NCI-H2227 (cell line): Measurements from ENCODE around the gene RAB7B.

Experiments used
- DNase-seq: peaks from one replicate; lab custom pipeline; 2025; ENCODE audit not compliant: unreplicated experiment; lab: John Stamatoyannopoulos, UW

Gene RAB7B

DNA sequence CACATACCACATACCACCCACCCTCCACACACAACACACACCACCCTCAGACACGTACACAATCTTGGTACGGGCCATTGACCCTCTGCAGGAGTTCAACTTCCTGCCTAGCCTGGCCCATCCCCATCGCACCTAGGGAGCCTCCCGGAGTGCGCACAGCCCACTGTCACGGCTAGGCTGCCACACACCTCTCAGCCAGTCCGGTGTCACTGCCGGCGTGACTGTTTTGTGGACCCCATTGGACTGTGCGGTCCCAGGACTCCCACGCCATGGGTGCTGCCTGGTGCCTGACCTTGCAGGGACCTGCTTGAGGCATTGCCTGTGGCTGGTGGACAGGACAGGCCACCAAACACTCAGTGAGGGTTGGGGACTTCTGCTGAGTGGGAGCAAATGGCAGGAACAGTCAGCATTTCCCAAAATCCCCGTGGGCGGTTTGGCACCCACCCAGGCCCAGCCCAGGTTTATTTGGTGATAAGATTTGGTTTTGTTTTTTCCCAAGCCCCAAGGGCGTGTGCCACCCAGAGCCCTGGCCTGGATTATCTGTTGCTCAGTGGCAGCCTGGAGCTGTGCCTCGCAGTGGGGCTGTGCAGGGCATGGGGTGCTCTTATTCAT lies 27.7 kb downstream of the RAB7B start:
- no peak for DNase-seq

DNA sequence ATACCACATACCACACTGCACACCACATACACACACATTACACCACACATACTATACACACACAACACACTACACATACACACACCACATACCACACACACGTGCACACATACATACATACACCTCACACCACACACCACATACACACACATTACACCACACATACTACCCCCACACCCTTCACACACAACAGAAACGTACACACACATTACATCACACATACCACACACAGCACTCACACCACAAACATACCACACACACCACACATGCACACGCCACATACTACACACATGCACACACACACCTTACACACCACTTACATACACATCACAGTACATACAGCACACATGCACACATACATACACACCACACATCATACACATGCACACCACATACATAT lies 28.5 kb downstream of the RAB7B start:
- DNase-seq: no peak

DNA sequence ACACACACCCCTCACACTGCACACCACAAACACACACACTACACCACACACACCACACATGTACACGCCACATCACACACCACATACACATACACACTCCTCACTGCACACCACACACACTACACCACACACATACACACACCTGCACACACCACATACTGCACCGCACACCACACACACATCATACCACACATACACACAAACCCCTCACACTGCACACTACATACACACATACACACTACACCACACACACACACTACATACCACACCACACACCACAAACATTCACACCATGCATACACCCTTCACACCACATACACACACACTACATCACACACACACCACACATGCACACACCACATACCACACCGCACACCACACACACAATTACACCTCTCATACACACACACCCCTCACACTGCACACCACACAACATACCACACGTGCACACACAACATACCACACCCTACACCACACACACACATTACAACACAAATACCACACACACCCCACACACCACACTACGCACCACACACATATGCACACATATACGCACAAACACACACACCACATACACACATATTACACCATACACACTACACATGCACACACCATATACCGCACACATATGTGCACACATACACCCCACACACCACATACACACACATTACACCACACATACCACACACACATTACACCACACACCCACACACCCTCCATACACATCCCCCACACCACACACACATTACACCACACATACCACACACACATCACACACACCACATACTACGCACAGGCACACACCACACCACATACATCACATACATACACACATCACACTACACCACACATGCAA lies 29.6 kb downstream of the RAB7B start:
- DNase-seq: no peak

DNA sequence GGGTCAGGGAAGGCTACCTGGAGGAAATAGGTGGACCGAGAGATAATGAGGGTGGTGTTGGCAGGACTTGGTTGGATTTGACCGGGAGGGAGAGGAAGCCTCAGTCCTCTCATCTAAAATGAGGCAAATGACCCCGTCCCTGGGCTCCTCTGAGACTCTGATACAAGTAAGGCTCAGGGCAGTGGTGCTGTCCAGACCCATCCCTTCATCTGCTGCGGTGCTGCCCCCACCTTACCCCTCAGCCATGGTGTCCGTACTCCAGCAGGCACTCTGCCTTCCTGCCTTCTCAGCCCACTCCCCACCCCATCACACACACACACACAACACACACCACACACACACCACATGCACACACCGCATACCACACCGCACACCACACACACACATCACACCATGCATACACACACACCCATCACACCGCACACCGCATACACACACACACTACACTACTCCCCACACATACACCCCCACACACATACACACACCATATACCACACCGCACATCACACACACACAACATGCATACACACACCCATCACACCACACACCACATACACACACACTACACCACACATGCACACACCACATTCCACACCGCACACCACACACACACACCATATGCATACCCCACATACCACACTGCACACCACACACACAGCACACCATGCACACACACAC lies 30.6 kb downstream of the RAB7B start:
- no peak for DNase-seq

- no peak for DNase-seq
Measured at GRCh38 chr1:205972081-205972480, 31.1 kb downstream of the RAB7B start.

GRCh38 chr1:205971082-205971481 lies 32.1 kb downstream of the RAB7B start:
- DNase-seq: no peak

GRCh38 chr1:205970486-205970885 lies 32.7 kb downstream of the RAB7B start:
- DNase-seq: no peak

GRCh38 chr1:205969229-205969628 lies 34.0 kb downstream of the RAB7B start:
- DNase-seq: no peak

DNA sequence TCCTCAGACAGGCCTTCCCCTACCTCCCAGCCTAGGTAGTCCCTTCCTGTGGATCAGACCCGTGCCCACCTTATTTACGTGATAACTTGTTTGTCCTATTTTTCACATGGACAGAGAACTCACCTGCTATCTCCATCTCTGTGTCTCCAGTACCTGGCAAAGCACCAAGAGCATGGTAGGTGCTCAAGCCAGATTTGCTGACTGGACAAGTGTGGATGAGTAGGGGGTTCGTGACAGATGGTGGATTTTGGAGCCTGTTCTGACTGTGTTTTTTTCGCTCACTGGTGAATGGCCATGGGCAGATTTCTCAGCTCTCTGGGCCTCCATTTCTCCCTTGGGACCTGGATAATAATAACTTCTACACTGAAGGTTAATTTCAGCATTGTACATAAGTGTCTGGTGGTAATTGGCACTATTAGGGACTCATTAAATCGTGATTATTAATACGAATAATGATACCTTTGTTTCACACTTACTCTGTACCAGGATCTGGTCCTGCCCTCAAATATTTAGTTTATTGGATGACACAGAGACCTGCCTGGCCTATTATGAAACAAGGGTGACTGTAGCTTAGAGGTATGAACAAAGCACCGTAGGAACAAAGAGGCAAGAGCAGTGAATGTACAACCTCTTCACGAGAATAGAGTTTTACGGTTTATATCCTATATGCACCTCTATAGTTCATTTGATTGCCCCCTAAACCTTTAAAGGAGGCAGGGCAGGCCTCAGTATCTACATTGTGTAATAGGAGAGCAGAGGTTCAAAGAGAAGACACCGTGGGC lies 35.5 kb downstream of the RAB7B start:
- no peak for DNase-seq

GRCh38 chr1:205965036-205965884 lies 37.9 kb downstream of the RAB7B start:
- DNase-seq: no peak

GRCh38 chr1:205963352-205964155 lies 39.6 kb downstream of the RAB7B start:
- no peak for DNase-seq

DNA sequence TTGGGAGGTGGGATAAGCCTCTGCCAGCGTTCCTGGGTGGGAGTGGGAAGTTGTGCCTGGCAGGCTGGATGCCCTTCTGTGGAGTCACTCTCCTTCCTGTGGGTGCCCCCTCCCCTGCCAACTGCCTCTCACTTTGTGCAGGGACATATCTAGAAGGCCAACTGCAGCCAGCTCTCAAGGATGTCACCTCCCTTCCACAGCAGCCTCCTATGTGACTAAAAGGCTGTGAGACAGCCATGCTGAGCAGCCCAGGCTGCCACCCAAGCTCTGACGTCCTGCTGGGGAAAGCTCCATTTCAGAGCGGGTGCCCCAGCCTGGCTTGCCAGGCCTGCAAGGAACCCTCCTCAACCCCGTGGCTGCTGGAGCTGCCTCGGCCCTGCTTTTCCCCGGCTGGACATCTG lies 40.4 kb downstream of the RAB7B start:
- no peak for DNase-seq

DNA sequence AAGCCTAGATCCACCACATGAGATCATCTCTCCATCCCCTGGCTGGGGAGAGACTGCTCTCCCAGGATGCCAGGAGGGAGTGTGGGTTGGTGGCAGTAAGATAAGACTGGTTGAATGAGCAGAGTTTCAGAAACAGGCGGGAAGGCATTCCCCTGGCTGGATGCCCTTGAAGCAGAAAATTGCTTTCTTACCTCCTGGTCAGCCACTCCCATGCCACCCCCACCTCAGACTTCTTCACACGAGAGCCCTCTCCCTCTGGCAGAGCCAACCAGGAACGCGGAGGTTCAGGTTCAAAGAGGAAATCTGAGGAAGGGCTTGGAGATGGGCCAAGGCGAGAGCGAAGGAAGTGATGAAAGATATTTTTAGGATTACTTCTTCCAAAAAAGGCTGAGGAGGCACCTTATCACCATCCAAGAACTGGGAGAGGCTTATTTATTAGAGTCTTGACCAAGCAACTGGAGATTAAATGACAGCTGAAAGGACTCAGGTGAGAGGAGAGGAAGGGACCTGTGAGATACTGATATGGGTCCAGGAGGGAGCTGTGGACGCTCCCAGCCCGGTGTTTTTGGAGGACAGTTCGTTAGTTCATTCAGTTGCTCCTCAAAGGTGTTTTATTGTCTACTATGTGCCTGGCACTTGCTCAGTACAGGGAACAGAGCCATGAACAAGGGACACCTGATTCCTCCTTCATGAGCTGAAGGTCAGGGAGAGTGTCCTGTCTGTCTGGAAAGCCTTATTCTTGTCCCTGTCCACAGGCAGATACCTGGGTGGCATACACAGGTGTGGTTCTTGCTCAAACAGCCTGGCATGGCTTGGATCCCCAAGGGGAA lies 41.0 kb downstream of the RAB7B start:
- DNase-seq: no peak

DNA sequence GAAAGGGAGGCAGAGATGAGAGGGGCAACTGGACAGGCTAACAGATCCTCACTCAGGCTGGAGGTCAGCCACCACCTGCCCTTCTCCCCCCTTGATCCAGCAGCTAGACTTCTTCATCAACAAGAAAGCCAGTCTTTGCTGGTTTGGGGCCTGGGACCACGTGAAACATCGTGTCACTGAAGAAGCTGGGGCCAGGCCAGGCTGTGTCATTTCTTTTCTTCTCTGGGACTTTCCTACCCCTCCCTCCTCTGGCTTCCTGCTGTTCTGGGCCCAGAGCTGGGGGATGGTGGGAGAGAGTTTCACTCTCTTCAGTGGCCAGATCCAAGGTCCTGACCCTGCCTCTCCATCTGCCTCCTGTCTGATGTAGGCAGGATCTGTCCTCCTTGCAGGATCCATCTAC lies 41.8 kb downstream of the RAB7B start:
- no peak for DNase-seq

DNA sequence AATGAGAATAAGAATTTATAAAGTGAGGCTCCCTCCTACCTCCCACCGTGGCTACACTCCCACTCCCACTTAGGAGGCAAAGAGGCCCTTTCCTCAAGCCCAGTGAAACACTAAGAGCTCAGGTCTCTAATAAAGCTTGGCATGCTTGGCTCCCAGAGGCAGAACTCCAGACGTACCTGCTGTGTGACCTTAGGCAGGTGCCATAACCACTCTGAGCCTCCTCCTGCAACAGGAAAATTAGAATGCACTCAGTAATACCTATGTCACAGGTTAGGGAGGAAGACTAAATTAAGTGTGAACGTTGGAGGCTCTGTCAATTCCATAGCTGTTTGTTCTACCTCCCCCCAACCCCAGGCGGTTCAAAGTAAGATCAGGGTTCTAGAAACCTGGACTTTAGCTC lies 43.4 kb downstream of the RAB7B start:
- DNase-seq: no peak

DNA sequence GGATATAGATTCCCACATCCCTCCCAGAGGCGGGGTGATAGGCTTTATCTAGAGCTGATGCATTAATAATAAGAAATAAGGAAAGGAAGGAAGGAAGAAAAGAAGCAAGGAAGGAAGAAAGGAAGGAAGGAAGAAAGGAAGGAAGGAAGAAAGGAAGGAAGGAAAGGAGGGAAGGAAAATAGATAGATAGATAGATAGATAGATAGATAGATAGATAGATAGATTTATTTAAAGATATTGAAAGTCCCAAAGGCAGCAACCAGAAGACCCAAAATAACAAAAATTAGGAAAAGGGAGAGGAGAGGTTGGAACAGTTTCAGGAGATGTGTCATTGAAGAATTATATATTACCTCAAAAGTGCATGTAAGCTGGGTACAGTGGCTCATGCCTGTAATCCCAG lies 47.7 kb downstream of the RAB7B start:
- DNase-seq: no peak

GRCh38 chr1:205954819-205955404 lies 48.3 kb downstream of the RAB7B start:
- DNase-seq: no peak

DNA sequence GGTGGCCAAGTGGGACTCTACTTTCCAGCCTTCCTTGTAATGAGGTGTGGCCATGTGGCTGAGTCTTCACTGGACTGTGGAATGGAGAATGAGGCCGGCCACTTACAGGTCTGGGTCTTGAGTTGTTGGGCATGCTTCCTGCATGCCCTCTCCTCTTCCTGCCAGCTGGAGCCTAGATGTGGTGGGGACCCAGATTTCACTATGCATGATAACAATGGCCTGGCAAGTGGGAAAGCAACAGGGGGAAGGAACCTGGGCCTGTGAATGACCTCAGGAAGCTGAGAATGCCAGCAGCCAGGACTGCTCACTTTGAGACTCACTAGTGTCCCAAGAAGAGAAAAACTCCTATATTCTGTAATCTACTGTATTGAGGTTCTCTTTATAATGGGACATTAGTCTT lies 51.4 kb downstream of the RAB7B start:
- DNase-seq: no peak
